Fibroblast of skin of left biceps (primary cell): ENCODE measurements around the gene SUMO3.

Source experiments
- DNase-seq, 2 experiments: peaks; one replicate each; pipeline ENCODE4 v3.0.0-alpha.2; 2013; ENCODE audit warnings: low read depth in 2 of 2

SUMO3 gene

DNA sequence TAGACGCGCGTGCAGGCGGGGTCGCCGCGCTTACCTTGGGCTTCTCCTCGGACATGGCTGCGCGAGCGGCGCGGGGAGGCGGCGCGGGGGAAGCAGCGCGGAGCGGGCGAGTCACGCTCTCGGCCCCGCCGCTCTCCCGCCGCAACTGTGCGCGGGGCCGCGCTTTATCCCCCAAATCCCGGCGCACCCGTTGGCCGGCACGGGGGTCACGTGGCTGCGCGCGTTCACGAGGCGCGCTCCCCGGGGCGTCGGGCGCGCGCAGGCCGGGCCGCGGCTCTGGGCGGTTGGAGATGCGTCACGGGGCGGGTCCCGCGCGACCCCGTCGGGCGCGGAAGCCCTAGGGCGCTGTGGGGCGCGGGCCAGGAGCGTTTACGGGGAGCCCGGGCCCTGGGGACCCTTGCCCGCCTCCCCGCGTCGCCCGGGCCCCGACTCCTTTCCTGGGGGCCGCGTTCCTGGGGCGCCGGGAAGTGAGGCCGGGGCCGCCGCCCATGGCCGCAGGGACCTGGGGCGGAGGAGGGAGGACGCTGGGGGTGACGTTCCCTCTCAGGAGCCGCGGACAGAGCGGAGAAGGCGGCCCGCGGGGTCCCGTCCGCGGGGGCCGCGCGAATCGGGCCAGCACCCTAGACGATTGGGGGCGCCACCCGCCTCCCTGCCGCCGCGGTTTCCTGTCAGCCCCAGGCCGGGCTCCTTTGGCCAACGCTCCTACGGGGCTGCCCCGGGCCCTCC is at the start of gene SUMO3:
SUMO3 (minus strand) TSS at position 149 of the 726 bp plus-strand sequence; CDS start at position 55, 94 bp downstream.
- DNase-seq: peak; percentile 66 to 69

DNA sequence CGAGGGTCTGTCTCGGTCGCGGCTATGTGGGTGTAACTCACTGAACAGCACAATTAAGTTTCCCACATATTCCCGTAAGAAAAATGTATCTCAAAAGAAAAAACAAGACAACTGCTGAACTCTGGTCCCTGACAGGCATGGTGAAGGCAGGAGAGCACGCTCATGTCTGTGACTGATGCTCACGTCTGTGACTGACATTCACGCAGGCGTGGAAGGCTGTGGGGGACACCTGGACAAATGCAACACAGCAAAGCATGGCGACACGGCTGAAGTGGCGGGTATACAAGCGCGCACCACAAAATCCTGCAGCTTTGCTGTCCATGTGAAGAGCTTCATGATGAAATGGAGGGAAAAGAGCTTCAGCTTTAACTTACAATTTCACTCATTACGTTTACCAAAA is 49.6 kb upstream of the SUMO3 start:
- no peak for DNase-seq

DNA sequence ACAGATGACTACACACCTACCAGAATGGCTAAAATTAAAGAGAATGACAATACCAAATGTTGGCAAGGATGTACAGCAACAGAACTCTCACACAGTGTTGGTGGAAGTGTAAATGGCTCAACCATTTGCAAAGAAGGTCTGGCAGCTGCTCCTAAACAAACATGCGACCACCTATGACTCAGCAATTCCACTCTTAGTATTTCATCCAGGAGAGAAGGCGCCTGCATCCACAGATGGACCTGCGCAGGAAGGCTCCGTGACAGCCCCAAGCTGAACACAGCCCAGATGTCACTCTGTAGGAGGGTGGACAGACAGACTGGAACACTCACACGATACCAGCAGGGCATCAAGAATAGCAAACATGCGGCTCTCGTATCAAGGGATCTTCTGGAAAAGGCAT is 48.9 kb upstream of the SUMO3 start:
- no peak for DNase-seq

DNA sequence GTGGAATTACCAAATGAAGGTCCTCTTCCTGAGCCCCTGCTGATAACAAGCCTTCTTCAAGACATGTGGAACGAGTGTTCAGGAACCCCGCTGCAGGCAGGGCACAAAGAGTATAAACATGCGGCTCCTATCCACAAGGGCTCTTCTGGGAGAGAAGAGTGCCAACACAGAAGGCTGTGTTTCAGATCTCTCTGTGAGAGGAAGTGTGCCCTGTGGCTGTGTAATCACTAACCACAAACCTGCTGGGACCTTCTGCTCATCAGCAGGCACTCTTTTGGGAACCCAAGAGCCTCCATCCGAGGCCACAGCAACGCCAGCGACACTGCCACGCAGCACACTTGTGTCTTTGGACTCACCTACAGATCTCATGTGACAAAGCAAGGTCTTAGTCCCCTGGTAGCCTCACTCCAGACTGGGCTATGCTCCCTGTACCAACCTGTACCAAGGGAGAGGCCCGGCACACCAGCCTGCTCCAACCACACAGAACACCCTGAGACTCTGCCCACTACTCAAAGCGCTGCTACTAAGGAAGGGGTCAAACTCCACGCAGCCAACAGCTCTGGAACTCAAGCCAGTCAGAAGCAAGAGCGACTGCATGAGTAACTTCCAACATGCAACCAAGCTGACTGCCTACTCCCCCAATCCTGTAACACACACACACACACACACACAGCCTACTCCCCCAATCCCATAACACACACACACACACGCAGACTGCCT is 47.9 kb upstream of the SUMO3 start:
- no peak for DNase-seq

DNA sequence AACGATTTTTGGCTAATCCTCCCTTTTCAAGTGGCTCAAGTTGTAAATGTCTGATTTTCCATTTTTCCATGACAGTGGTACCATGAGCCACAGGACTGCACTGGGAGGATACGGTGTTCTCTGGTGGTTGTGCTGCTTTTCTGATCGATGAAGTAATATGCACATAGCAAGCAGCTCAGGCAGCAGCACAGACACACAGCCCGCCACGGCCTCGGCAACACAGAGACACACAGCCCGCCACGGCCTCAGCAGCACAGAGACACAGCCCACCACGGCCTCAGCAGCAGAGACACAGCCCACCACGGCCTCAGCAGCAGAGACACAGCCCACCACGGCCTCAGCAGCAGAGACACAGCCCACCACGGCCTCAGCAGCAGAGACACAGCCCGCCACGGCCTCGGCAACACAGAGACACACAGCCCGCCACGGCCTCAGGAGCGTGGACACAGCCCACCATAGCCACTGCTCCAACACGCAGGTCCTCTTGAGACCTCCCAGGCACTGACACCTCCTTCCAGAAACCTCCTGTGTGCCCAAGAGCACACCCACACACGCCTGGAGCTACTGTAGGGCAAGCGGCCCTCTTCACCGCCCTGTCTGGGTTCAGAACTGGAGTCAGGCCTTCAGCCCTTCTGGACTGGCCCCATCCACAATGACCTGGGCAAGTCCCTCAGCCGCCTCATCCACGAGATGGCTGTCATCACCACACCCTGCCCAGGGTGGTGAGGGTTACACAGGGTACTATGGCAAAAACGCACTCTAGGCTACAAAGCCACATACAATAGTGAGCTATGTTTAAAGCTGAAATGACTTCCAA is 45.2 kb upstream of the SUMO3 start:
- no peak for DNase-seq

DNA sequence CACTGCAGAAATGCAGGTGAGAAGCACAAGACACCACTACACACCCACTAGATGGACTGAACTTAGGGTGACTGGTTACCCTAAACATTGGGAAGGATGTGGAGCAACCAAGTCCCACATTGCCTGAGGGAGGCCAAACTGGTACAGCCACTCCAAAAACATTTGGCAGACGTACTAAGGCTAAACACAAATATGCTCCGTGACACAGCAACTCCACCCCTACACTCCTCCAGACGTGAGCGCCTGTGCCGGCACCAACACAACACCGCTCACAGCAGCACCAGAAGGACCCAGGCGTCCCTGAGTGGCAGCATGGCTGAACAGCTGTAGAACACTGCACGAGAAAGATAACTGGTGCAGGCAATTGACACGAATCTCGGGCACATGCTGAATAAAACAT is 40.9 kb upstream of the SUMO3 start:
- DNase-seq: no peak

DNA sequence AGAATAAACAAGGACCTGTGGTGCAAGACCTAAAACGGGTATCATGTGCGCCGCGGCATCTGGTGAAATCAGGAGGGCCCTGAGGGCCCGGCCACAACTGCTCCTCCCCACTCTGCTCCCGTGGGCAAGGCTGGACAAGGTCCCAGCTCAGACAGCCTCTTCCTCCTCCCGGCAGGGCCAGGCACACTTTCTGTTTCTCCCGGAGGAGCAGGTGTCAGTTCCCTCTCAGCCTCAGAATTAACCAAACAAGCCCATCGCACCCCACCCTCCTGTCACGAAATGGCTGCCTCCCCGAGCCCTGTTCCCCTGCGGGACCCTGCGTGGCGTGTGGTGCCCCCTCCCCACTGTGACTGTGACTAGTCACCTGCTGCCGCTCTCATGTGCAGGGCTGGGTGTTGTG is 40.4 kb upstream of the SUMO3 start:
- no peak for DNase-seq

DNA sequence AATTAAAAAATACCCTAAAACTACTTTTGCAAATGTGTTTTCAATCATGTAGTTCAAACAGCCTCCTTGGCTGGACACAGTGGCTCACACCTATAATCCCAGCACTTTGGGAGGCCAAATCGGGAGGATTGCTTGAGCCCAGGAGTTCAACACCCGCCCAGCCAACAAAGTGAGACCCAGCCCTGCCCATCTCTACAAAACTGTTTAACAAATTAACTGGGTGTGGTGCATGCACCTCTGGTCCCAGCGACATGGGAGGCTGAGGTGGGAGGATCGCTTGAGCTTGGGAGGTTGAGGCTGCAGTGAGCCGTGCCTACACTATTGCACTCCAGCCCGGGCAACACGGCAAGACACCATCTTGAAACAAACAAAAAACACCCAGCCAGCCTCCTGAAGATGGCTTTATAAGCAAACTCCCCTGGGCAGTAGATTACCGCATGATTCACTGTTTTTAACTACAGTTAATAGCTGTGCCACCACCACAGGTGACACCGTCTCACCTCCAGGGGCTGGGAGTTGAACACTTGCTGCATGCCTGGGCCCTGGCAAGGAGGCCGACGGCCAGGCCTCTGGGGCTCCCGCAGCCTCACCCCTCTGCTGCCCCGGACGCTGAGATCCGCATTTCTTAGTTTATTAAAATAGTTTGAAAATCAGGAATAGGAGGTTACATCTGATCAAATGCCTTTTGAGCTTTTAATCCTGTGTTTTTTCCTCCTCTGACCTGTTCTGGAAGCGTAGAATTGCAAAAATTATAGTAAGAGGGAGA is 39.4 kb upstream of the SUMO3 start:
- no peak for DNase-seq

DNA sequence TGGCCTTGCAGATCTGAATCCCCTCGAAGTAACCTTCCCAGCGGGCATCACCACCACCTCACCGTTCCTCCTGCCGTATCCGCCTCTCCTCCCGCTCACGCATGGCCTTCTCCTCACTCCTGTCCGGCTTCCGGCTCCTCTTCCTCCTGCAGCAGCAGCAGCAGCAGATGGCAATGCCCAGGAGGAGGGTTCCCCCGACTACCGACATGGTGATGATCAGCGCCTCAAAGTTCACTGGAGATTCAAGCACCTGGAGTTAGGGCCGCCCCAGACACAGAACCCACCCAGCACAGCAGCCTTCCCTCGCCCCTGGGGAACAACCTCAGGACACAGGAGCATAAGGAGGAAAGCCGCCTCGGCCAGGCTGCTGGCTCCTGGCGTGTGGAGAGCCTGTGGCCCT is 38.3 kb upstream of the SUMO3 start:
- no peak for DNase-seq

DNA sequence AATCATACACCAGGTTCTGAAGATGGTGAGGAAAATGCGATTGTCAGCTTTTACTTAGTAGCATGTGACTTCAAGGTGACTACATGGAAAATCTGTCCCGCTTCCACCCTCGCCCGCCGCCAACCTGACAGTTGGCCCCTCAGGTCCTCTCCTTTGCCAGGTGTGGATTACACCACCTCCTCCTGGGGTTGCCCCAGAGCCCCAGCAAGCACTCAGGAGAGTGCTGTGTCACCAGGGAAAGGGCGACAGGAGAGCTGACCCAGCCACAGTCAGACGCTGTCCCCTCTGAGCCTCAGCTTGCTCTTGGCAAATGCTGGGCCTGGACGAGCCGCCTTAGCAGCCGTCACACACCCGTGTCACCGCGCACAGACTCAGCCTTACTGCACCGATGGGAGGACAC is 37.7 kb upstream of the SUMO3 start:
- no peak for DNase-seq

DNA sequence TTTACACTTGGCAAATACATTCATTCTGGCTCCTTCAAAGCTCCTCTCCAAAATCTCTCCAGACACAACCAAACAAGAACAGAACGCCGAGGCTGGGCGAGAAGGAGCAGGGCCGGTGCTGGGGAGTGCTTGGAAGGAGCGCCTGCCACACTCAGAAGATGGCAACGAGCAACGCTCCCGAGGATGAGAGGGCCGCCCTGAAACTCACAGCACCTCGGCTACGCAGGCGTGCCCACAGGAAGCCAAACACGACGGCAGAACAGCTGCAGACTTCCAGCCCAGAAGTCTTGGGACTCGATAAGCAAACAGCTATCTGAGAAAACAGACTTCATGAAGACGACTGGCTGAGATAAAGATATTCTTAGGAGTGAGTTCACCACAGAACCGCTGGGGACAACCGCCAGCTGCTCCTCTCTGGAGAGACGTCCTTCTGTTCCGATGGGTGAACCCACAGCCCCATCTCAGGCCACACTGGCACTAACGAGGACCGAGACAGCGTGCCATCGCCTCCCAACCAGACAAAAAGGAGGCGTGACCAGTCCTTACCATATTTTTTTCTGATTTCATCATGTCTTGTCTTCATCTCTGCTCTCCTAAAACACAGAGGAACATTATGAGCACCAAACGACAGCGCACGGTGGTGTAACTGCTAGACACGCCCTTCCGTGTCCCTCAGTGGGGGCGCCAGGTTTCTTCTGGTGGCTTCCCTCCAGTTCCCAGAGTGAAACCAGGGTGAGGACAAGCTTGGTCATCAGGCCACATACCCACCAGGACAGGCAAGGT is 37.0 kb upstream of the SUMO3 start:
- no peak for DNase-seq

DNA sequence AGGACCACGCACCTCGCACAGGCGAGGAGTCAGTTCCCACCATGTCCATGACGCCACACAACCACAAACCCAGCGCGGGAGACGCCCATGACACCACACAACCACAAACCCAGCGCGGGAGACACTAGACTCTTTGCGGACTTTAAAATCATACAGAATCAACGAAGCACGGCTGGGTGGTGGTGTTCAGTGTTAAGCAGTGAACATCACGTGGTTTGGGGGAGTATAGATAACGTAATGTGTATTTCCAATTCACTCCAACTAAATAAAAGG is 36.5 kb upstream of the SUMO3 start:
- DNase-seq: no peak

DNA sequence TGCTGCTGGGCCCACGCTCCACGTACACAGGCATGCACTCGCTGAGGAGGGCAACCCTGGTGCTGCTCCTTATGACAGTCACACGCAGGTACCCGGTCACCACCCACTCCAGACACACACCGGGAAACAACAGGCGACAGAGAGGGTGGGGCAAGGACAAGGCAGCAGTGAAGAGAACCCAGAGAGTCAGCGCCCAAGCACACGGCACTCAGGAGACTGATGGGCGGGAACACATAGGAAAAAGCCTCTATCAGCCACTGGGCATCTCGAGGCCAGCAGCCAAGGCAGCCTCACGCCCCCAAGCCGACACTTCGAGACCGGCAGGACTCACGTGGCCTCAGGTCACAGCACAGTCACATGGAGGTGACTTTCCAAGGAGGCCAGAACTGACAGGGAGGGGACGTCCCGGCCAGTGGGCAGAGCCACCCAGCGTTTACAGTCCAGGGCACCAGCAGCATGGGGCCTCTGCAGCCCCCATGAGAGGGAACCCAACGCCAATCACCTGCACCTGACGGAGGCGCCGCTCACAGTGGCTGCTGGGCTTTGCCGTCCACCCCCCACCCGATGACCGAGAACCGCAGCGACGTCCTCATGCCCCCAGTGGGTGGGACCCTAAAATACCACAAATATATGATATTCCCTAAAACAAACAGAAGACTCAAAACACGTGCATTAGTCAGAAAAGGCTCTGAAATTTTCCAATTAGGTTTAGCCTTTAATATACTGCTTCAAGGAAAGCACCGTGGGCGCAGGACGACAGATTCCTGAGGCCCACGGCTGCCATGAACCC is 35.9 kb upstream of the SUMO3 start:
- DNase-seq: no peak

DNA sequence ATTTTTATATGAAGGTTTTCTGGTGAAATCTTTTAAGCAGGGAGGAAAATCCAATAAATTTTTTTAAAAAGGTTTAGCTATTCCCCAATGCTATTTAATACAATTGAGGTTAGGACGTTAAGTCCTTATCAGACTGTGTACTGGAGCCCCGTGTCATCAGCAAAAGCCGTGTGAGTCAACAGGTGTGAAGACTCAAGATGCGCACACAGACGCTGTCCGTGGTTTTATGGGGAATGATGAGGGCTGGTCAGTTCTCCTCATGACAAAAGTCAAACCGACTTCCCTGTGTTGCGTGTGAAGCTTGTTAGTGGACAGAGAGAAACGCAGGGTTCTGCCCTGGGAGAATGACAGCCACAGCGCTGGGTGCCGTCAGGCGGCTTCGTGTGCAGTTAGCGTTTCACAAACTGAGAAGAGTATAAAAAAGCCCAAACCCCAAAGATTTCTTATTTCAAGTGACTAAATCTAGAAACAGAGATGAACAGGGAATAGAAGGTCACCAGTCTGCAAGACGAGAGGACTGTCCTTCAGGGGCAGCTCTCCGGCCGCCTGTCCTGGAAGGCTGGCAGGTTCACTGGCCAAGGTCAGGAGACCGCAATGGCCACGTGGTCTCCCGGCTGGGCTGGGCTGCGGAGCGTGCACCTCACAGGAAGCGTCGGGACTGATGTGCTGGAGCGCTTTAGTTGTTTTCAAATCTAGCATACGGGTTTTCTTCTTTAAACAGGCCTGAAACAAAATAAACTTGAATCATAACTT is 33.2 kb upstream of the SUMO3 start:
- no peak for DNase-seq

DNA sequence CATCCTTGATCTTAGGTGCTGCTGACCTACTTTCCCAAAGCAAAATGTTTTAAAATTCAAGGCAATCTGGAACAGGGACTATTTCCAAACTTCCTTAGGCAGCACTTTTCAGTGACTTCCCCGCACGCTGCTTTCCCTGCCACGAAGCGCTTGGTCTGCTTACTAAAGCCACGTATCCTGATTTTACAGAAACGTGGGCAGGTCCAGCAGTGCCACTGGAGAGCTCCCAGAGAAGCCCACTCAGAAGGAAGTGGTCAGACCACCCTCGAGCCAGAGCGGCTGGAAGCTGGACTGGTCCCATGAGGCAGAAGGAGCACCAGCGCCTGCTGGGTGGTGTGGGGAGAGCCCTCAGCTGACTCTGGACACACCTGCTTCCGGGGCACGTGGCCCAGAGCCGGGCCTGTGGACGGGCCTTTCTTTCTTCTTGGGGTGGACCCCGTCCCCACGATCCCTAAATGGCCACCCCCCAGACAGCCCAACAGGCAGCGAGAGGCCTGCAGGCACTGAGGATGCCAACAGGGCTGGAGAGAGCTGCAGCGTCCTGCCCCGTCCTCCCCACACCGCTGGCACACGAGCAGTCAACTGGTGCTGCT is 32.4 kb upstream of the SUMO3 start:
- no peak for DNase-seq

DNA sequence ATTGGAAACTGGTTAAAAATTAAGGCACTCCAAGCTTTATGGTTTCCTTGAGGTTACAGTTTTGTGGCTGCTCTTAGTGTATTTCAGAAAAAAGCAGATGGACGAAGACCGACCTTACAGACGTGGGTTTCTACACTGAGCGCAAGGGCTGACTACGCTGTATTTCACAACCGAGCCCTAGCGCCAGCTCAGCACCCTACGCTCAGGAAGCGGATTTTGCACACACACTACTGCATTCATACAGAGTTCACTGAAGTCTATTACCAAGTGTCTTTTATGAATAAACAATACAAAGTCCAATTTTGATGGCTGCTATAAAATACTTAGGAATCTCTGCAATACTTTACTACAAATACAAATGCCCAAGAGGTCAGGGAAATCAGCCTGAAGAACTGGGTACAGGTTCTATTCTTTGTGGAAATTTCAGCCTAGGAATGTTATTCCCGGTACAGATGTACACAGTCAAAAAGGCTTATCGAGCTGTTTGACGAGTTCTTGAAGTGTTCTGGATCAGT is 31.8 kb upstream of the SUMO3 start:
- DNase-seq: no peak

DNA sequence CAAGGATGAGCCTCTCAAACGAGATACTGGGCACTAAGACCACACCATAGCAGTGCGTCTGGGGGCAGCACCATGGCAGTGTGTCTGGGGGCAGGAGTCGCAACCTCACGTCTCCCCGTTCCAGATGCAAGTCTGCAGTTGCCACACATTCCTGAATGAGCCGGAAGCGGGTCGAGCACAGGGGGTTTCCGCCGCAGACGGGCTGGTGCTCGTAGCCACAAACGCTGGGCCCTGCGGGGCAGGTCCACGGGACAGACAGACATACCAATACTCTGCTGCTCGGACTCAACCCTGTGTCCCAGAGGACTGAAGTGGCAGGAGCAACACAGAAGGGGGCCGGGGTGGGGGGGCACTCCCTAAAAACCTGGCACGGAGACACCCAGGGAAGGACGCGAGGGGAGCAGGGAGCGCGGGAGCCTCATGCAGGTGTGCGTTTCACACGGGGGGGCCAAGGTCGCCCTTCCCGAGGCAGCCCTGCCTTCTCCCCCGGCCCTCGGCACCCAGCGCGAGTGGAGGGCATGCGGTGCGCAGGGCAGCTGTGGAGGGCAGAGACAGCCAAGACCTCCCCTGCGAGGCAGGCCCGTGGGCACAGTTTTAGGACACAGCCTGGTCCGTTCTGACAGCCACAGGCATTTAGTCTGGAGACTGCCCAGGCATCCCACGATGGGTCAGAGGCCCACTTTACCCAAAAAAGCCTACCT is 31.1 kb upstream of the SUMO3 start:
- no peak for DNase-seq

DNA sequence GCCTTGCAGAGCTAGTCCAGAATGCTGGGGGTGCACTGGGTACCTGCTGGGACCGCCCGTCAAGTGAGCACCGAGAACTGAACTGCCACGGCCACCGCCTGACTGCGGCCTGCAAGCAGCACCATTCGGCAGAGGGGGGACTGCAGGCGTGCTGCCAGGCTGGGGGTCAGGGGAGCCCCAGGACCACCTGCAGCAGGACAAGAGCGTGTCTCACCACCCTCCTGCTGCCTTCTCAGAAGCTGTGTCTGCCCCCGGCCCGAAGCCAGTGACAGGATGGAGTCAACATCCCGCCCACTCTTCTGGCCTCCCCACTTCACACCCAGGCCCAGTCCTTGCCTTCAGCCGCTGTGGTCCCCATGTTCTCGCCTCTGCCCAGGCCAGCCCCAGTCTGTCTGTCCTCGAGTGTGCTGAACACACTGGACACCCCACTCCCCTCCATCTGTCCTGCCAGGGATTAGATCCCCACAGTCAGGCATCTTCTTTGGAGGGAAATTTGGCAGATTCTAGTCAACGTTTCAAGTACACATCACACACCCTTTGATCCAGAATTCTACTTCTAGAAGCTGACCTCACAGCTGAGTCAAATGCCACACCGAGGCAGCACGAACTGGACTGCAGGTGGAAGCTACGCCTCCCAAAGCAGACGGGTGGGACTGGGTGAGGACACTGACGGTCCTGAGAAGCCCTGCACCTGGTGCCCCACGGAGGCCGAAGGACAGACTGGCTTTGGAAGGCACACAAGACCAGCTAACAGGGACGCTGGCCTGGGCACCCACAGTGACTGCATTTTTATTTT is 29.6 kb upstream of the SUMO3 start:
- no peak for DNase-seq
